Peyer's patch (tissue), 4 donors: ENCODE results near the gene RASA3. TPM values are rescaled to one million over a fixed set of nuclear protein-coding genes. Genes with fewer than 3 reads are reported as not detected.

Experiments used
- DNase-seq, 3 donors: peaks; one replicate each; pipeline ENCODE4 v3.0.0-alpha.2; 2017 to 2019
- H3K27ac ChIP-seq, 4 donors: fragments of 200-600 bp; sonication (generic); one replicate each; pipeline ENCODE4 v1.5.1; 2016 to 2019
- H3K27me3 ChIP-seq, 2 donors: fragments of 200-600 bp; sonication (generic); one replicate each; pipeline ENCODE4 v1.5.1; 2019
- H3K36me3 ChIP-seq, 3 donors: fragments of 200-600 bp; sonication (generic); one replicate each; pipeline ENCODE4 v1.5.1; 2016 to 2019
- H3K4me1 ChIP-seq, 4 donors: fragments of 200-600 bp; sonication (generic); one replicate each; pipeline ENCODE4 v1.5.1; 2016 to 2019
- H3K4me3 ChIP-seq, 4 donors: fragments of 200-600 bp; sonication (generic); 1 replicate in 3 of 4; 2 replicates in 1 of 4; pipeline ENCODE4 v1.5.1; 2016 to 2019; ENCODE audit warnings: mild to moderate bottlenecking in 1 of 4
- H3K9me3 ChIP-seq, 4 donors: fragments of 200-600 bp; sonication (generic); one replicate each; pipeline ENCODE4 v1.5.1; 2016 to 2019; ENCODE audit warnings: mild to moderate bottlenecking in 1 of 4
- POLR2A ChIP-seq, 2 donors: fragments of 450-650 bp; IDR thresholded peaks; one replicate each; pipeline ENCODE4 v1.5.1; 2017; ENCODE audit warnings: antibody characterized with exemption in 2 of 2, mild to moderate bottlenecking in 2 of 2, moderate library complexity in 2 of 2
- total RNA-seq, 4 donors: library from RNA; depleted of rRNA; stranded (reverse); fragments of >200 nt; gene quantifications; one replicate each; pipeline ENCODE4 v1.1.0, GENCODE V29; 2016
- TF ChIP-seq, protein P1 (sequence below), 6 experiments: fragments of 450-650 bp in 4 of 6; fragments of 200-600 bp in 2 of 6; sonication (generic) in 1 of 6; IDR thresholded peaks; one replicate each; pipeline ENCODE4 v1.5.1; 2017 to 2019; ENCODE audit warnings: antibody characterized with exemption in 6 of 6, mild to moderate bottlenecking in 3 of 6, moderate library complexity in 1 of 6

The RASA3 gene
- total RNA-seq, 4 donors from 2014 or later = 3.5 to 41.3 (median 6.9) TPM

DNA sequence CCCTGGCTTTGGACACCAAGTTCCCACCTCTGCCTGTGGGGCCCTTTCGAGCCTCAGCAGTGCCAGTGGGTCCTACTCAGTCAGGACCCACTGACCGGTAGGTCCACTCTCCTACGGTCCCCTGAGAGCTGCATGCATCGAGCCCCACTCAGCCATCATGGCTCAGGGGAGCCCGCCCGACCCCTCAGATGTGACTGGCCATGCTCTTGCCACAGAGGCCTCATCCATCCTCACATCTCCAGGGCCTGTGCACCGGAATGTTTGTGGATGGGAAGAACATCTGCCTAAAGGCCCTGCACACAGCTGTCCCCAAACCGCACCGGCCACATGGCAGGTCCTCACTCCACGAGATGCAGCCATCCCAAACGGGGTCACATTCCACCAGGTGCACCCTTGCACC, 105.9 kb downstream of the RASA3 start:
- H3K4me3 ChIP-seq = no peak overlapping the region
- TF ChIP-seq POLR2A (IDR thresholded peaks at IDR 0.05) = no peak
- TF ChIP-seq, protein P1, sequence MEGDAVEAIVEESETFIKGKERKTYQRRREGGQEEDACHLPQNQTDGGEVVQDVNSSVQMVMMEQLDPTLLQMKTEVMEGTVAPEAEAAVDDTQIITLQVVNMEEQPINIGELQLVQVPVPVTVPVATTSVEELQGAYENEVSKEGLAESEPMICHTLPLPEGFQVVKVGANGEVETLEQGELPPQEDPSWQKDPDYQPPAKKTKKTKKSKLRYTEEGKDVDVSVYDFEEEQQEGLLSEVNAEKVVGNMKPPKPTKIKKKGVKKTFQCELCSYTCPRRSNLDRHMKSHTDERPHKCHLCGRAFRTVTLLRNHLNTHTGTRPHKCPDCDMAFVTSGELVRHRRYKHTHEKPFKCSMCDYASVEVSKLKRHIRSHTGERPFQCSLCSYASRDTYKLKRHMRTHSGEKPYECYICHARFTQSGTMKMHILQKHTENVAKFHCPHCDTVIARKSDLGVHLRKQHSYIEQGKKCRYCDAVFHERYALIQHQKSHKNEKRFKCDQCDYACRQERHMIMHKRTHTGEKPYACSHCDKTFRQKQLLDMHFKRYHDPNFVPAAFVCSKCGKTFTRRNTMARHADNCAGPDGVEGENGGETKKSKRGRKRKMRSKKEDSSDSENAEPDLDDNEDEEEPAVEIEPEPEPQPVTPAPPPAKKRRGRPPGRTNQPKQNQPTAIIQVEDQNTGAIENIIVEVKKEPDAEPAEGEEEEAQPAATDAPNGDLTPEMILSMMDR (IDR thresholded peaks at IDR 0.05) = no peak
- H3K27me3 ChIP-seq = no peaks in the 10 kb centered on the region
- H3K9me3 ChIP-seq = no peaks in the 10 kb centered on the region
- no peak for DNase-seq
- H3K27ac ChIP-seq = peak overlapping the region; percentile 32 to 65 (median 56)
- peaks cover 0 to 6% (median 0%) of the 10 kb centered on the region in 3 donors for H3K36me3 ChIP-seq
- H3K4me1 ChIP-seq = peaks cover 0 to 26% (median 17%) of the 10 kb centered on the region in 4 donors

DNA sequence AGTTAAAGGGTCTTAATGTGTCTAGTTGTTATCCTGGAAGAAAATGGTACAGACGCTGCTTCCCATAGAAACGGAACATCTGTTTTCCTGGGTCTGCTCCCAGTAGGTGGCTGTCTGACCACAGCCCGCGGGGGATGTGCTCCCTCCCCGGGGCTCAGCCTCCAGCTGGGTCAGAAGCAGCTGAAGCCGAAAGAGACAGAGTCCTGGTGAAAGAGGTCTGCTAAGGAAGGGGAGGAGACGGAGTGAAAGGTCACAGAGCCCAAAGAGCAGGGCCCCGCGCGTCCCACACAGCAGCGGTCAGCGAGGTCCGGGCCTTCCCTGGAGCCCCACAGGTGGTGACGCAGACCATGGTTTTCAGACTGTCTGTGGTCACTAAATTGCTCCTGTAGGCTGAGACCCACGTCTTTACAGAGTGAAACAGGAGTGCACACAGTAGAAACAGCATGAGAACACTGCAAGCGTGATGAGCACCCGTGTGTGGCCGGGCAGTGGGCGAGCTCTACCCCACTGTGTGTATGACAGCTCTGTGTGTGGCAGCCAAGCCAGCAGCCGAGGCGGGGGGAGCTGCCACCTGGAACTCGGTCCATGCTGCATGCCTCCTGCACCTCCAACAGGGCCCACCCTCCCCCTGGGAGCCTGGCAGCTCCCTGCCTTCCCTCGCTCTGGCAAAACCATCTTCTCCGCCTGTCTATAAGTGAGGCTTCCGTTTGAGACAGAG, 106.5 kb downstream of the RASA3 start:
- Histone ChIP-seq H3K27me3 (no peaks in the 10 kb centered on the region), H3K27ac (peak overlapping the region; percentile 24 to 65 (median 56)), H3K4me1 (peaks cover 0 to 26% (median 17%) of the 10 kb centered on the region in 4 donors), H3K4me3 (no peak overlapping the region), H3K9me3 (no peaks in the 10 kb centered on the region), H3K36me3 (peaks cover 0 to 12% (median 0%) of the 10 kb centered on the region in 3 donors)
- TF ChIP-seq, protein P1 (IDR thresholded peaks at IDR 0.05) = no peak
- no peak for TF ChIP-seq POLR2A (IDR thresholded peaks at IDR 0.05)
- DNase-seq = peak in 1 of 3 donors; percentile 59

DNA sequence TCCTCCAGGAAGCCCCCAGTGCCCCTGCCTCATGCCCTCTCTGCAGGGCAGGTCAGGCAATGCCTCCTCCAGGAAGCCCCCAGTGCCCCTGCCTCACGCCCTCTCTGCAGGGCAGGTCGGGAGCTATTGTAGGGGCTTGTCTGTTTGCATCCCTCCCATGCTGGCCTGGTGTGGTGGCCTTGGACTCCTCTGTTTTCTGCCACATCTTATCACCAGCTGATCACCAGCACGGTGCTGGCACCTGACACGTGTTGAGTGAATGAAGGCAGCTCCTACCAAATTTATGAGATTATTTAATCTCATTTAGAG, 107.1 kb downstream of the RASA3 start:
- peaks cover 0 to 26% (median 17%) of the 10 kb centered on the region in 4 donors for H3K4me1 ChIP-seq
- H3K4me3 ChIP-seq = no peak overlapping the region
- no peaks in the 10 kb centered on the region for H3K9me3 ChIP-seq
- H3K36me3 ChIP-seq = peaks cover 0 to 15% (median 0%) of the 10 kb centered on the region in 3 donors
- DNase-seq = no peak
- no peaks in the 10 kb centered on the region for H3K27me3 ChIP-seq
- TF ChIP-seq, protein P1 (IDR thresholded peaks at IDR 0.05) = no peak
- no peak for TF ChIP-seq POLR2A (IDR thresholded peaks at IDR 0.05)
- H3K27ac ChIP-seq = peak overlapping the region in 3 of 4 donors; percentile 13 to 63 (median 24)

DNA sequence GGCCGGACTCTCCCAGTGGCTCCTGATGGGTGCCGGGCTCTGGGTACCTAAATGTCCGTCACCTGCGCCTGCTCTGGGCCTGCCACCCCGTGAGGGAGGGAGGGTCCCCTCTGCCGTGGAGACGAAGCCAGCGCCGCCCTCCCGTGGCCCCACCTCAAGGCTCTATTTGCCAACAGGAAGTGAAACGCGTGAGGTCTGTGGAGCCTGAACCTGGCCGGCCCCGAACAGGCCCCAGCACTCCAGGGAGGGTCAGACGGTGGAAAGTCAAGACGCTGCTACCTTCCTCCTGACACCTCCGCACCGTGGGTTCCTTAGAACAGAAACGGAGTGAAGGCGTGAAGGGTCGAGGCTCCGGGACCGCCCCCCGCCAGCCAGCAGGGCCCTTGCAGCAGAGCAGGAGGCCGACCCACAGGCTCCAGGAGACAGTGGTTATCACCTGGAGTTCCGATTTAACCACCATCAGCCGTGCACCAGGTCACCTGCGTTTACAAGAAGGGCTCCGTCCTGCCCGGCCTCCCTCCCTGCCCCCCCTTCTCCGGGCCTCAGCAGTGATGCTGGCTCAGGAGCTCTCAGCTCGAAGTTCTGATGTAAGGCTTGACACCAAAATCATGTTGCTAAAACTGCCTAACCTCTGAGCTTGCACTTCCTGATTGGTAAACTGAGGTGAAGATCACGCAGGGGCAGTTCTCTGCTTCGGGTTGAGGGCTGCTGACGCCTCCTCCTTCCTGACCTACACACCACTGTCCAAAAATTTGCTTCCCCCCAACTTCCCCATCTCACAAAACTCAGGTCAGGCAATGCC, 107.6 kb downstream of the RASA3 start:
- Histone ChIP-seq H3K4me1 (peaks cover 0 to 26% (median 17%) of the 10 kb centered on the region in 4 donors), H3K27me3 (no peaks in the 10 kb centered on the region), H3K9me3 (no peaks in the 10 kb centered on the region), H3K36me3 (peaks cover 0 to 15% (median 0%) of the 10 kb centered on the region in 3 donors), H3K27ac (peak overlapping the region in 3 of 4 donors; percentile 13 to 63 (median 24)), H3K4me3 (no peak overlapping the region)
- DNase-seq = peak in 2 of 3 donors; percentile 64 to 75
- TF ChIP-seq, protein P1 (IDR thresholded peaks at IDR 0.05) = no peak
- no peak for TF ChIP-seq POLR2A (IDR thresholded peaks at IDR 0.05)

DNA sequence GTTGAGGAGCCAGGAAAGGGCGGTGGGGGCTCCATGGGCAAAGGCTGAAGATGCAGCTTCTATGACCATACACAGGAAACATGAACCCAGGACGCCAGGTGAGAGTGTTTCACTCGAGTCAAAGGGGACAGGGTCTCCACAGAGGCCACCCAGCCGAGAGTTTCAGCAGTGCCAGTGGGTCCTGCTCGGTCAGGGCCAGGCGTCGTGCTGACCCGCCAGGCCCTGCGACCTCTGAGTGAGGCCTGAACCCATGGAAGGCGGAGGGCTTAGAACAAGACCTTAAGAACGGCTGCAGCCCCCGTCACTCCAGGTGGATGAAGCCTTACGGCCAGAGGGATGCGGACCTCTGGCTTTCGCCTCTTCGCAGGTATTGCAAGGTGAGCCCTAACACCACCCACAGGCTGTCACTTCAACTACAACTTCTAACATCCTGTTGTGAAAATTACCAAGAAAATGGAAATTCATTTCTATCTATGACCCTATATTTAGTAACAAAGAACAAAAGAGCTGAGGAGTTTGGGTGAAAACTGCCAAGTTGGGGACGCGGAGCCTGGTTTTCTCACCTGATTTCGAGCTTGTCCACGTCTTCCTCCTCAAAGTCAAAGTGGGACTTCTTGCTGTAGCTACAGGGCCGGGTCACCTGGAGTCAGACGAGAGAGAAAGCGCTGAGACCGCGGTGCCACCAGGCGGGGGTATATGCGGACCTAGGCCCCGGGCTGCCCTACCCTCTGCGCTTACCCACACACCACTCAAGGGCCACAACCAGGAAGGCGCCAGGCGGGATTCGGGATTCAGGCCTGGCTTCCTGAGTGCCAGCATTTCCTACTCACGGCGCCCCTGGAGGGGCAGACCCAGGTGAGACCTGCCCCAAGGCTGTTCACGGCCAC, 108.5 kb downstream of the RASA3 start:
- TF ChIP-seq, protein P1 (IDR thresholded peaks at IDR 0.05) = no peak
- no peak for TF ChIP-seq POLR2A (IDR thresholded peaks at IDR 0.05)
- Histone ChIP-seq H3K4me1 (peaks cover 0 to 26% (median 17%) of the 10 kb centered on the region in 4 donors), H3K9me3 (no peaks in the 10 kb centered on the region), H3K4me3 (no peak overlapping the region), H3K27me3 (no peaks in the 10 kb centered on the region), H3K27ac (peak overlapping the region in 2 of 4 donors; percentile 24 to 63), H3K36me3 (peaks cover 0 to 15% (median 0%) of the 10 kb centered on the region in 3 donors)
- DNase-seq = no peak
